ENCODE data around the gene CPHXL.

CPHXL gene

GRCh38 chr16:75726390-75726789 lies at the start of gene CPHXL:
CPHXL (minus strand) TSS chr16:75726490; CDS start chr16:75726442, 48 bp downstream.
- no peak for DNase-seq (ENCODE audit: low read depth)

- DNase-seq (ENCODE audit: low read depth) = no peak
These were observed 47.9 kb upstream of the CPHXL start for GRCh38 chr16:75774197-75774596.

GRCh38 chr16:75770051-75770450 lies 43.8 kb upstream of the CPHXL start:
- no peak for DNase-seq (ENCODE audit: low read depth)

- DNase-seq (ENCODE audit: low read depth) = peak; percentile 9
These were observed 38.0 kb upstream of the CPHXL start for GRCh38 chr16:75764154-75764768.

GRCh38 chr16:75763204-75763603 lies 36.9 kb upstream of the CPHXL start:
- DNase-seq (ENCODE audit: low read depth) = no peak

- no peak for DNase-seq (ENCODE audit: low read depth)
These were observed 36.5 kb upstream of the CPHXL start for GRCh38 chr16:75762746-75763145.

- DNase-seq (ENCODE audit: low read depth) = no peak
These were observed 34.8 kb upstream of the CPHXL start for GRCh38 chr16:75761108-75761507.

GRCh38 chr16:75760018-75760519 lies 33.8 kb upstream of the CPHXL start:
- DNase-seq (ENCODE audit: low read depth) = no peak

GRCh38 chr16:75758215-75758614 lies 31.9 kb upstream of the CPHXL start:
- no peak for DNase-seq (ENCODE audit: low read depth)

GRCh38 chr16:75754141-75754540 lies 27.9 kb upstream of the CPHXL start:
- DNase-seq (ENCODE audit: low read depth) = no peak

- no peak for DNase-seq (ENCODE audit: low read depth)
These were observed 24.2 kb upstream of the CPHXL start for GRCh38 chr16:75750528-75750927.

- no peak for DNase-seq (ENCODE audit: low read depth)
These were observed 20.1 kb upstream of the CPHXL start for GRCh38 chr16:75746359-75746758.

- no peak for DNase-seq (ENCODE audit: low read depth)
These were observed 19.5 kb upstream of the CPHXL start for GRCh38 chr16:75745823-75746222.

GRCh38 chr16:75745242-75745641 lies 19.0 kb upstream of the CPHXL start:
- no peak for DNase-seq (ENCODE audit: low read depth)

- DNase-seq (ENCODE audit: low read depth) = no peak
These were observed 16.2 kb upstream of the CPHXL start for GRCh38 chr16:75742424-75743047.

- DNase-seq (ENCODE audit: low read depth) = no peak
These were observed 7.3 kb upstream of the CPHXL start for GRCh38 chr16:75733305-75734211.

- DNase-seq (ENCODE audit: low read depth) = no peak
These were observed 6.6 kb upstream of the CPHXL start for GRCh38 chr16:75732871-75733270.

GRCh38 chr16:75727221-75727620 lies 931 bp upstream of the CPHXL start:
- no peak for DNase-seq (ENCODE audit: low read depth)

- no peak for DNase-seq (ENCODE audit: low read depth)
These were observed 7.8 kb downstream of the CPHXL start for GRCh38 chr16:75718452-75718851.

- DNase-seq (ENCODE audit: low read depth) = no peak
These were observed 11.6 kb downstream of the CPHXL start for GRCh38 chr16:75714661-75715060.

- no peak for DNase-seq (ENCODE audit: low read depth)
These were observed 15.9 kb downstream of the CPHXL start for GRCh38 chr16:75710344-75710743.

- no peak for DNase-seq (ENCODE audit: low read depth)
These were observed 23.0 kb downstream of the CPHXL start for GRCh38 chr16:75703306-75703705.

GRCh38 chr16:75702242-75702641 lies 24.0 kb downstream of the CPHXL start:
- no peak for DNase-seq (ENCODE audit: low read depth)

Data from activated T-cell treated with anti-CD3 and anti-CD28 coated beads for 1 hour (primary cell).